HG02642 (cell line): Measurements from ENCODE around the gene MCL1.
"Not testable (repeated sequence)": the region's sequence is repeated elsewhere in the genome, so short reads cannot be mapped to it uniquely, and the experiment has no call there.

Source experiments
- ATAC-seq: cut with Tn5 transposase; IDR thresholded peaks from one replicate; pipeline ENCODE4 v1.9.1; 2021; ENCODE audit warnings: mild to moderate bottlenecking; ENCODE audit not compliant: unreplicated experiment, poor library complexity

Gene MCL1

DNA sequence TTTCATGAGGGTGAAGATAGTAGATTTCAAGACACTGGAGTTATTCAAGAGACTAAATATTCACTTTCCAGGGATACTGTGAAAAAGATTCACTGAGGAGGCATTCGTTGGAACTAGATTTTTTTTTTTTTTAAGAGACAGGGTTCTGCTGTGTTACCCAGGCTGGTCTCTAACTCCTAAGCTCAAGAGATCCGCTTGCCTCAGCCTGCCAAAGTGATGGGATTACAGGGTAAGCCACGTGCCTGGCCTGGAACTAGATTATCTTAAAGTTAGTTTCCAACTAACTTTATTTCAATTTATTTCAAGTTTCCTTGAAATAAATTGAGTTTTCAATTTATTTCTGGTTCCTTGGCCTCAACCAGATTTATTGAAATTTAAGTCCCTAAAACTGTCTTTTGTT lies 24.3 kb upstream of the MCL1 start:
- ATAC-seq = no peak

DNA sequence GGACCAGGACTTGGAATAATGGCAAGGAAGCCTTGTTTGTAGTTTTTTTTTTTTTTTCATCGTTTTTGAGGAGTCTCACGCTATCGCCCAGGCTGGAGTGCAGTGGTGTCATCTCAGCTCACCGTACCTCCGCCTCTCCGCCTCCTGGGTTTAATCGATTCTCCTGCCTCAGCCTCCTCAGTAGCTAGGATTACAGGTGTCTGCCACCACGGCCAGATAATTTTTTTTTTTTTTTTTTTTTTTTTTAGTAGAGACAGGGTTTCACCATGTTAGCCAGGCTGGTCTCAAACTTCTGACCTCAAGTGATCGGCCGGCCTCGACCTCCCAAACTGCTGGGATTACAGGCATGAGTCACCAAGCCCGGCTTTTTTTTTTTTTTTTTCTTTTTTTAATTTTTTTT lies 23.0 kb upstream of the MCL1 start:
- not testable (repeated sequence) for ATAC-seq

DNA sequence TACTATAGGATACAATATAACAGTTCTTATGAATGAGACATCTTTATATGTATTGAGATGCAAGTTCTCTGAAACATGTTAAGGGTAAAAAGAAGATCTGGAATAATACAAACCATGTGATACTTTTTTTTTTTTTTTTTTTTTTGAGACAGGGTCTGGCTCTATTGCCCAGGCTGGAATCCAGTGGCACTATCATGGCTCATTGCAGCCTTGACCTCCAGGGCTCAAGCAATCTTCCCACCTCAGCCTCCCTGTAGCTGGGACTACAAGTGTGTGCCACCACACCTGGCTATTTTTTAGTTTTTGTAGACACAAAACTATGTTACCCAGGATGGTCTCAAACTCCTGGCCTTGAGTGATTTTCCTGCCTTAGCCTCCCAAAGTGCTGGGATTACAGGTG lies 22.1 kb upstream of the MCL1 start:
- no peak for ATAC-seq

DNA sequence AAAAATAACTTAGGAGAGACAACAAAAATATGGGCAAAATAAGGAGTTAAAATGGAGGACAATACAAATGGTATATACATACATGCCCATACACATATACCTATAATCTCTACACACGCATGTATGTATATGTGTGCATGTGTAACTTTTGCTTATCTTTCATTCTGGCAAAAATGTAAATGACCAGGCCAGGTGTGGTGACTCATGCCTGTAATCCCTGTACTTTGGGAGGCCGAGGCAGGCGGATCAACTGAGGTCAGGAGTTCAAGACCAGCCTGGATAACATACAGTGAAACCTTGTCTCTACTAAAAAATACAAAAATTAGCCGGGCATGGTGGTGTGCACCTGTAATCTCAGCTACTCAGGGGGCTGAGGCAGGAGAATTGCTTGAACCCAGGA lies 18.9 kb upstream of the MCL1 start:
- ATAC-seq = not testable (repeated sequence)

DNA sequence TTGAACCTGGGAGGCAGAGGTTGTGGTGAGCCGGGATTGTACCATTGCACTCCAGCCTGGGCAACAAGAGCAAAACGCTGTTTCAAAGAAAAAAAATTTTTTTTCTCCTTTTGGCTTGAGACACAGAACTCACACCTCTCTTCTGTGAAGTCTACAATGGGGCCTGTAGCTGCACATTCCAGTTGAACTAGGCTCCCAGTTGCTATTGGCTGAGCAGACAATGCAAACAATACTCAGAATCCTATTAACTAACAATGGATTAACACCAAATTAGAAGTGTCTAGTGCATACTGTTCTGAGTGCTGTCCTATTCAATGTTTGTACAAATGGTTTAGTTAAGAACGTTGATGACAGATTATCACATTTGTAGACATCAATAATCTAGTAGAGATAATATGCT lies 17.6 kb upstream of the MCL1 start:
- no peak for ATAC-seq

DNA sequence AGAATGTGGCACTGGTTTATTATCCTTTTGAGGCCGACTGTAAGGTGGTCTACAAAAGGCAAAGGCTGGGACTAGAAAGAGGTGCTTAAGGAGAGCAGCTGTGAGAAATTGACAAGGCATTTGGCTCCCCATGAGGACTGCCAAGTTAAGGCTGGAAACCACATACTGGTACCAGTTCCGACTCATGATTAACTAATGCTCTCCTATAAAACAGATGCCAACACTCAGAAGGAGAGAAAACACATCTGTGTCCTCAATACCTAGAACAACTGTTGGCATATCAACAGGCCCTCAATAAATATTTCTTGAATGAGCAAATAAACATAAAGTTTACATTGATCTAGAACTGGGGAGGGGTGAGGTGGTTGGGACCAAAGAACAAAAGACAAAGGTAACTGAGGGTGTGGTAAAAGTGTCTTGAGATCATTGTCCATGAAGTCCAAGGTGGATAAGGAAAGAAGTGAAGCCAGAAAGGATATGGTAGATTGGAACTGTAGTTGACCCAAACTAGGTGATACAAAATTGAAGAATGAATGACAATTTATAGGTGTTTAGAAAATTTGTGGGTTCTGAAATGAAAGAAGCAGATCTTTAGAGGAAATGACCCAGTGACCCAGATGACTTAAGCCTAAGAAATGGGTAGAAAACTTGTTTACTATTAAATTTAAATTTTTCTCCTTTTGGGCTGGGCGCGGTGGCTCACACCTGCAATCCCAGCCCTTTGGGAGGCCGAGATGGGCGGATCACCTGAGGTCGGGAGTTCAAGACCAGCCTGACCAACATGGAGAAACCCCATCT lies 16.9 kb upstream of the MCL1 start:
- ATAC-seq = no peak

DNA sequence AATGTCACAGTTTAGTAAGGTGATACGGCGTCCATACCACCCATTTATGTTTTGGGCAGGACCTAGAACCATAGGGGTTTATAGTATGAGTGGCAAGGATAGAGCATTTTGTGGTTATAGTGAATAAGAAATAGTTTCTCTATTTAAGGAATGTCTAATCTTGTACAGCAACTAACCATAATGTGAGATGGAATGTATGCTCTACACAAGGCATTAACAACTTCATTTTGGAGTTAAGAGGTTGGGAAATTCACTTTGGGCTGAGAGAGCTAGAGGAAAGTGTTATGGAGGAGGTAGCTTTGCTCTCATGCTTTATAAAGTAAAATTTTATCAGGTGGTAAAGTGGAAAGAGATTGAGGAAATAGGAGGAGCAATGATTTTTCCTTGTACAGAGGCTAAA lies 3.0 kb upstream of the MCL1 start:
- no peak for ATAC-seq

DNA sequence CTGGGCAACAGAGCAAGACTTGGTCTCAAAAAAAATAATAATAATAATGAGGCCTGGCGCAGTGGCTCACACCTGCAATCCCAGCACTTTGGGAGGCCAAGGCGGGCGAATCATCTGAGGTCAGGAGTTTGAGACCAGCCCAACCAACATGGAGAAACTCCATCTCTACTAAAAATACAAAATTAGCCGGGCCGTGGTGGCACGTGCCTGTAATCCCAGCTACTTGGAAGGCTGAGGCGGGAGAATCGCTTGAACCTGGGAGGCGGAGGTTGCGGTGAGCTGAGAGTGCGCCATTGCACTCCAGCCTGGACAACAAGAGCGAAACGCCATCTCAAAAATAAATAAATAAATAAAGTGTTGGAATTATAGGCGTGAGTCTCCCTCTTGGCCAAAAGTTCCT lies 2.6 kb upstream of the MCL1 start:
- not testable (repeated sequence) for ATAC-seq

DNA sequence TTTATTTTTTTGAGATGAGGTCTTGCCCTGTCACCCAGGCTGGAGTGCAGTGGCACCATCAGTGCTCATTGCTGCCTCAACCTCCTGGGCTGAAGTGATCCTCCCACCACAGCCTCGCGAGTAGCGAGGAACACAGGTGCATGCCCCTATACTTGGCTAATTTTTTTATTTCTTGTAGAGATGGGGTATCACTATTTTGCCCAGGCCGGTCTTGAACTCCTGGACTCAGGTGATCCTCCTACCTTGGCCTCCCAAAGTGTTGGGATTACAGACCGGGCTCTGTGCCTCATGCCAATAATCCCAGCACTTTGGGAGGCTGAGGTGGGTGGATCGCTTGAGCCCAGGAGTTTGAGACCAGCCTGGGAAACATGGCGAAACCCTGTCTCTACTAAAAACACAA lies 2.0 kb upstream of the MCL1 start:
- ATAC-seq = not testable (repeated sequence)

DNA sequence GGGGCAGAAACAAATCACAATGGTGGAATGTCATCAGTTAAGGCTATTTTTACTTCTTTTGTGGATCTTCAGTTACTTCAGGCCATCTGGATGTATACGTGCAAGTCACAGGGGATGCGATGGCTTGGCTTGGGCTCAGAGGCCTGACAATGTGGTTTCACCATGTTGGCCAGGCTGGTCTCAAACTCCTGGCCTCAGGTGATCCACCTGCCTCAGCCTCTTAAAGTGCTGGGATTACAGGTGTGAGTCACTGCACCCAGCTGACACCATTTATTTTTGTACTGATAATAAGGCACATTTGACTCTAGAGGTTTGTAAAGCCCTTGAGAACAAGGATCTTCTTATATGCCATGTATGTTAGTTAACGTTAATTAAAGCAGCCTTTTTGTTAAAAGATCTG lies 1.6 kb upstream of the MCL1 start:
- ATAC-seq = not testable (repeated sequence)

DNA sequence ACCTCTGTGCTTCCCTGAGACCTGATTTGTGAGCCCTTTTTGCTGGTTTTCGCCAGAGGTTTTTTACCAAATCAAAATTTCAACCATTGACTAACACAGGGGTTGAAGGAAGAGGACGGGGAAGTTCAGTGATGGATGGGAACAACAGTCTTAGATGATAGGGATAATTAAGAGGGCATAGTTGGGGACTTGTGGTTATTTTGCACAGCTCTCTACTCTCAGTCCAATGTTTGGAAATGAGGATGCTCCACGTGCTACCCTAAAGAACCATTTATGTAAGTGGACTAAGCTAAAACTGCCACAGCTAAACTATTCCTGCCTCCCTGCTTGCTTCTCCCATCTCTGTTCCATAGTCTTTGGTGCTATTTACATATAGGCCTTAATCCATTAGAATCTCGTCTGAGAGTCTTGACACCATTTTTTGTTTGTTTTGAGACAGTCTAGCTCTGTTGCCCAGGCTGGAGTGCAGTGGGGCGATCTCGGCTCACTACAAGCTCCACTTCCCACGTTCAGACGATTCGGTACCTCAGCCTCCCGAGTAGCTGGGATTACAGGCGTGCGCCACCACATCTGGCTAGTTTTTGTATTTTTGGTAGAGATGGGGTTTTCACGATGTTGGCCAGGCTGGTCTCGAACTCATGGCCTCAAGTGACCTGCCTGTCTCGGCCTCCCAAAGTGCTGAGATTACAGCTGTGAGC lies 684 bp upstream of the MCL1 start:
- no peak for ATAC-seq

DNA sequence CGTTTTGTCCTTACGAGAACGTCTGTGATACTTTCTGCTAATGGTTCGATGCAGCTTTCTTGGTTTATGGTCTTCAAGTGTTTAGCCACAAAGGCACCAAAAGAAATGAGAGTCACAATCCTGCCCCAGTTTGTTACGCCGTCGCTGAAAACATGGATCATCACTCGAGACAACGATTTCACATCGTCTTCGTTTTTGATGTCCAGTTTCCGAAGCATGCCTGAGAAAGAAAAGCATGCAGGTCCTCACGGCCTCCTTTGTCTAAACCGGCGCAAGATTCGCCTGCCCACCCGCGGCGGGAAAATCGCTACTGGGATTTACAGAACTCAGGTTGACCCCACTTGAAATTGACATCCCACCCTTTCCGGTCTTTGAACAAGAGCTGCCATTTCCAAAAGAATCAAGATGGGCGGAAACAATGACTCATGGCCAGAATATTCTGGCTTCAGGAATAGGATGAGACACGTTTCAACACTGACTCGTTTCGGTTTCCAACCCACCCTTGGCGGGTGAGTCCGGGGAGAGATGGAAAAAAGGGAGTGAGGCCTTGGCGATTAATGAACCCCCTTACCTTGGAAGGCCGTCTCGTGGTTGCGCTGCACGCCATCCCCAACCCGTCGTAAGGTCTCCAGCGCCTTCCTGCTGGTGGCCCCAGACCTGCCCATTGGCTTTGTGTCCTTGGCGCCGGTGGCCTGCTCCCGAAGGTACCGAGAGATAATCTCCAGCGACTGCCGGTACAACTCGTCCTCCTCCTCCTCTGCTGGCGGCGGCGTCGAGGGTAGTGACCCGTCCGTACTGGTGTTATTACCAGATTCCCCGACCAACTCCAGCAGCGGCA lies 919 bp downstream of the MCL1 start:
- no peak for ATAC-seq

DNA sequence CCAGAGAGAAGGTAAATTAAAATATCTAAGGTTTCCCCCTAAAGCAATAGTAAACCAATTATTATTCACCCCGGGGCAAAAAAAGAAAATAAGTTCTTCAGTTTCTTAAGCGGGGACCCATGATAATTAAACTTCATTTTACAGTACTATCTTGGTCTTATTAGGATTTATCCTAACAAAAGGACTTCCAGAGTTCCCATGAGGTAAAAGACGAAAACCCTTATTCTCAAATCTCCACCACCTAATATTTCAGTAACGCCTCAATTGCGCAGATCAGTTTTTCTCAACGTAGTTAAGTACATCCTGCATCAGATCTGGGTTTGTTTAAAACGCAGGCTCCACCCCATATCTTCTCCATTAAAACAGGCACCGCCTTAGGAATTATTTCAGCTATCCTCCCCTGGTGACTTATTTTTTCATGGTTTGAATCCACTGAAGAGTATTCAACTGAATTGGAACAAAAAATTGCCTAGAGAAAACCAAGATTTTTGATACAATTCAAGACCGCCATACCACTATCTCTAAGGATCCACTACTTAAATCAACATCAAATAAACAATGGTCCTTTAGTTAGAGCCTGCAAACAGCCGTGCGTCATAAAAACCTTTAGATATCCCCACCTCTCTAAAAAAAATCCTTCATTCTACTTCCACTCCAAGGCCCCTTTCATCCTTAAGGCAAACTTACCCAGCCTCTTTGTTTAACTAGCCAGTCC lies 1.7 kb downstream of the MCL1 start:
- ATAC-seq = no peak

DNA sequence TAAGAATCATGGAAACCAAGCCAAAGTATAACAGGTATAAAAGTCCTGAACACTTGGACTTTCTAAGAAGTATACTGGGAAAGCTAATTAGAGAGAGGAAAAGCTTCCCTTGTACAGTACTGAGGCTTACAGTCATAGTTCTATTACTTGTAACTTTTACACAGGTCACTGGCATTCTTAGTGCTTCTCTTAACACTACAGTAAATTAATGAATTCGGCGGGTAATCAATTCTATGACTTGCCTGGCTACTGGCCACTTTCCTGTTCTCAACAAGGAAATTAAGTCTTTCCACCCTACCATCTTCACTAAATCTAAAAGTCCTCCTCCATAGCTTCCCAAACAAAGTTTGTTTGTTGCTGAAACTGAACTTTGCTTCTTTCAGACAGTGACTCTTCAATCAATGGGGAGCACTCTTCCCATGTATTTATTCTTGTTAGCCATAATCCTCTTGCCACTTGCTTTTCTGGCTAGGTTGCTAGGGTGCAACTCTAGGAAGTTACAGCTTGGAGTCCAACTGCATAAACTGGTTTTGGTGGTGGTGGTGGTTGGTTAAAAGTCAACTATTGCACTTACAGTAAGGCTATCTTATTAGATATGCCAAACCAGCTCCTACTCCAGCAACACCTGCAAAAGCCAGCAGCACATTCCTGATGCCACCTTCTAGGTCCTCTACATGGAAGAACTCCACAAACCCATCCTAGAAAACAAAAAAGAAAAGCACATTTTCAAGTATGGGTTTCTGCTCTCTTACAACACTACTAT lies 2.4 kb downstream of the MCL1 start:
- no peak for ATAC-seq

DNA sequence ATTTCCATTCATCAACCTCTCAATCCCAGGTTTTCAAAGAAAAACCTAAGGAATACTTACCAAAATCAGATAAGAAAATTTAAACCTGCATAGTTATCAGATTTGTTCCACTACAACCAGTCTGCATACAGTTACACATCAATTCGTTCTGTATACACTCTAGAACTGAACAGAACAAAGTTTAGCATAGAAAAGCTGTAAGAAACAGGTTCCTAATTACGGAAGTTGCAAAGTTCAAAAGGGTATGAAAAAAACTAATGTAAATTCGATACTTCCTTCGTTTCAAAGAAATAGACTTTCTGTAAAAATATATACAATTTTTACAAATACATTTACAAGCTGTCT lies 3.1 kb downstream of the MCL1 start:
- ATAC-seq = no peak

DNA sequence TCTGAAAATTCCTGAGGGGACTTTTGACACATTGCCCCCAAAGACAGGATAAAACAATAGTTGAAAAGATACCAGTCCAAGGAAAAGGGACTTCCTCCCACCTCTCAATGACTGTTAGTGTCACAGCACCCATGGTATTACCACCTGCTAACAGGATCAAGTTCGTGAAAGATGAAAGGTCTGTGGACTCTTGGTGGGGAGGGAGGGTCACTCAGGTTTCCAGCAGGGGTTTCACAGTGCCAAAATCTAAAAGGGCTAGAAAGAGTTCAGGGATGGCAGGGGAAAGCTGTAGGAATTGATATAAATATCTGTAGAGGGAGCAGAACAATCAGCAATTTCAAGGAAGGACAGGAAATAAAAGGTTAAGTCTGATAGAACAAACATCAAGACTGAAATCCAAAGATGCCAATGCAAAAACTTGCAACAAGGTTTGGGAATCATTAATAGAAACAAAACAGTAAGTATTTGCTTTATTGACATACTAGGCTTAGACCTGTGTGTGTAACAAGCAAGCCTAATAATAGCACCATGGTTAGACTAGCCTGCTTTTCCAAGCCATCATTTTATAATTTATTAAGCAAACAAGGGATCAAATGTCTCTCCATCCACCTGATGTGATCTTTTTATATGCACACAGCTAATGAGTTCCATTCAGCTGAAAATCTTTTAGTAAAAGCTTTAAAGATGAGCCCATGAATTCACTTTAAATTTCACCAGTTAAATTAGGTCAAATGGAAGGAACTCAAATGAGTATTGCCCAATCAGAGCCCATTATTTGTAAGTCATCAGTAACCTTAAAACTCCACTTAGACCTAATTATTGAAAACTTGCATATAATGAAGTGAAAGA lies 3.7 kb downstream of the MCL1 start:
- no peak for ATAC-seq

DNA sequence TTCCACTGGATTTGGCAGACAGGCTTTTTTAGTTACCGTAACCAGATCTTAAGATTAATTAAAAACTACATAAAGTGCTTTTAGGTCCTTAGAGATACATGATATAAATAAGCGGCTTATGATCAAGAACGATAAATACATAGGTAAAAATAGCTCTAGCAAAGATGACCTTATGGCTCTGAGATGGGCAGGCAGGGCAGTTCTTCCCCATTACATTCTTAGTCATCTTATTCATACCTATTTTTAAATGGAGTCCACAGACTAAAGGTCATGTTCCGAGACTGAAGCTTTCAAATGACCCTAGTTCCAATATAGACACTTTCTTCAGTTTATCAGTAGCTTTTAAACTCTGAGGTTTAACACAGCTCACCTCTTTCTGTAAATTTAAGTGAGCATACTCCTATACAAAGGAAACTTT lies 4.3 kb downstream of the MCL1 start:
- no peak for ATAC-seq

DNA sequence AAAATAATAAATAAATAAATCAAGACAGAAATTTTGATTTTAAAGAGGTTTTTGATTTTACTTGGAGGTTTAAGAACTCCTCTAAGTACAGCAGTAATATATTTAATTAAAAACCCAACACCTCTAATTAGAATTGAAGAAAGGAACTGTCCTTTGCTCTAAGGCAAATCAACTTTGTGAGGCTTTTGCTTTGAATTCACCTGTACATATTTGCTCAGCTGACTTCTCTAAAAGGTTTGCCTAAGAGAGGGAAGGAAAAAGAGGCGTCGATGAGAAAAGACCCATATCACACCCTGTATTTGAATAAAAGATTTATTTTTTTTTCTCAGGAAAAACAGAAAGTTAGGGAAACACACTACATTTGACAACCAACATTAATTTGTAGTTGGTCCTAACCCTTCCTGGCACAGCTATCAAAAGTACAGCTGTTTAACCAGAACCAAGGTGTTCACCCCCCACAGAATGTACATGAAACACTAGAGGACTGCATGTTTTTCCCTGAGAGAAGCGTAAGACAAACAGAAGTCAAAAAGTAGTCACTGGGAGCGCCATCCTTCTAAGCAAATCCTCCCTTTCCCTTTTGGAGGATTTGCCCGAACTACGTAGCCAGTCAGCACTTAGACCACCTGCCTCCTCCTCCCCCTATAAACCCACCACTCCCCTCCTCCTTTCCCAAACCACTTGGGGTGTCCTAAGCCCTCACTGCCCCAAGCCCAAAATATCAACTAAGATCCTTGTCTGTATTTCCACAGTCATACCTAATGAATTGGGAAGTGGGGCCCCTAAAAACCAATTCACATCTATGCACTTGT lies 4.9 kb downstream of the MCL1 start:
- ATAC-seq = no peak
